A172 (cell line): ENCODE measurements around the gene CRIP2. TPM values are rescaled to one million over a fixed set of nuclear protein-coding genes. Genes with fewer than 3 reads are reported as not detected.

Experiments used
- DNase-seq: peaks from one replicate; pipeline ENCODE4 v3.0.0-alpha.2; 2015; ENCODE audit warnings: low spot score
- total RNA-seq: library from RNA; depleted of rRNA; stranded (reverse); fragments of >200 nt; shearing (Covaris generic); gene quantifications from 2 replicates; pipeline ENCODE4 v1.2.3, GENCODE V29; 2014

CRIP2 gene
- total RNA-seq, 1 experiment from 2014 or later, result 195 TPM

DNA sequence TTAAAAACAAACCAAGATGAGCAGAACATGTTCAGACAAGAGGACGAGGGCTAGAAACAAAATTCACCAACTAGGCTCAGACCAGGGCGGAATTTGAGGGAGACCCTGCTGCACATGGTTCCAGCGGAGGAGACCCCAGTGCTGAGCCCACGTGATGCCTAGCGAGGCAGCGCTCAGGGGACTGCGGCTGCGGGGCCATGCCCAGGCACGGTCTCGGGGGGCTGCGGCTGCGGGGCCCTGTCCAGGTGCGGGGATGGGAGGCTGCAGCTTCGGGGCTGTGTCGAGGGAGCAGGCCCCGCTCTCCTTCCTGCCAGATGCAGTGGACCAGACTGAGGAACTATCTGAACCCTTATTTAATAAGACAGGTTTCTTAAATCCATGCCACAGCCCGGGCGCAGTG lies 12.7 kb upstream of the CRIP2 start:
- DNase-seq, result no peak

DNA sequence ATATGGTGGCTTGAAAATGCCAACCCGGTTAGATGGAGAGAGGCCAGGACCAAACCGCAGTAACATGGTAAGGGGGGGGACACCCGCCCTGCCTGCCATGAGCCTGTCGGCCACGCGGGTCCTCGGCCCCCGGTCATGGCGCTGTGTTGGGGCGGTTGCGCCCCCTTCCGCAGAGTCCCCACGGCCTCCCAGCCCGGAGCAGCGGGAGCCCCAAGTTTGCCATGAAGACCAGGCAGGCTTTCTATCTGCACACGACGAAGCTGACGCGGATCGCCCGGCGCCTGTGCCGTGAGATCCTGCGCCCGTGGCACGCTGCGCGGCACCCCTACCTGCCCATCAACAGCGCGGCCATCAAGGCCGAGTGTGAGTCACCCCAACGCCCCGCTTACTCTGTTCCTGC lies 10.1 kb upstream of the CRIP2 start:
- no peak for DNase-seq

DNA sequence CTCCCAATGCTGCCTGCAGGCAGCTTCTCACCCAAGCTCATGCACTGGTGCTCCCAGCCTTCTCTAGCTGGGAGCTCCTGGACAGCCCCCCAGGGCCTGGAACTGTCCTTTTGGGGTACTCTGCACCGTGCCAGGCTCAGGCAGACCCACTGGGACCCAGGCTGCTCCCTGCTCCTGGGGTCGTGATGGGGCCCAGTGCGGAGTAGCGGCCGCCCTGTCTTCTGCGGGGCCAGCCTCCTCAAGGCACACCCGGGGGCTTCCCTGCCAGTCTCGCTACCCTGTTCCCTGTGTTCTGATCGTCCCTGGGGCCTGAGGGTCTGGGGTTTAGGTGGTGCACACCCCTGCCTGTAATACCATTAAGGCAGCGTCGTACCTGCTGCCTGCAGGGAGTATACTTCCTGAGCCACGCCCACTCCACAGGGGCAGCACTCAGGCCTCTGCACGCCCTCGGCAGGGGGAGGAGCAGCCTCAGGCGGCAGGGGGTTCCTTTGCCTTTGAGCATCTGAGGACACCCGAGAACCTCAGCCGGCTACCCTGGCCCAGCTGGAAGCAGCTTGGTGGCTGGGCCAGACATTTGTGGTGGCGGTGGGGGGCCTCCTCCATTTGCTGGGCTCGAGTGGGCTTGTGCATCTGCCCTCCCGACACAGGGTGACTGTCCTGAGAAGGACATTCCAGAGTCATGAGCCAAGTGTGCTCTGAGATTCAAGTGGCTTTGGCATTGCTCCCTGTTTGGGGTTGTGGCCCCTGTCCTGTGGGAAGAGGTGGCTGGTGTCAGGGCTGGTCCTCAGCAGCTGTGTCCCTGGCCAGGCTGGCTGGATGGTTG lies 9.2 kb upstream of the CRIP2 start:
- DNase-seq, result no peak

- no peak for DNase-seq
These were observed 7.9 kb upstream of the CRIP2 start for GRCh38 chr14:105466531-105467248.

- DNase-seq, result no peak
These were observed 7.2 kb upstream of the CRIP2 start for GRCh38 chr14:105467249-105467941.

DNA sequence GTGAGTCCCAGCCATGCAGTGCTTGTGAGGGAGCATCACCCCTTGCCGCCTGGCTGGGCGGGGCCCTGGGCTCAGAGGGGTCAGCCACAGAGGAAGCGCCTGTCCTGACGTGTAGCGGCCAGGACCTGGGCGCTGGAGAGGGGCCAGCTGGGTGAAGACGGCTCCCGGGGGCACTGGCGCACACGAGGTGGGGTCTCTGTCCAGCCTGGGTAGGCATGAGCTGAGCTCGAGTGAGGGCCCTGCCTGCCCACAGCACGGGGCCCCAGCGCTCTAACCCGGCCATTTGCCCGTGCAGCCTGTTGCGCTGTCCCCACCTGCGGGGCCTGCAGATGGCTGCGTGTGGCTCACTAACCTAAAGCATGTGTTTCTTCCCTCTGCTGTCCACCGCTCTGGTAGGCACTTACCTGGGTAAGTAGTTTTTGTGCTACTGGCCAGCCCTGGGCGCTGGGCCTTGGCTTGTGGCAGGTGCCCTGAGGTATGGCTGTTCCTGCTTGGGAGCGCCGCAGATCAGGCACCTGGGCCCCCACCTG lies 6.6 kb upstream of the CRIP2 start:
- no peak for DNase-seq

GRCh38 chr14:105468621-105469241 lies 5.9 kb upstream of the CRIP2 start:
- DNase-seq, result no peak

- no peak for DNase-seq
These were observed 4.9 kb upstream of the CRIP2 start for GRCh38 chr14:105469456-105470349.

- no peak for DNase-seq
These were observed 4.0 kb upstream of the CRIP2 start for GRCh38 chr14:105470350-105471296.

DNA sequence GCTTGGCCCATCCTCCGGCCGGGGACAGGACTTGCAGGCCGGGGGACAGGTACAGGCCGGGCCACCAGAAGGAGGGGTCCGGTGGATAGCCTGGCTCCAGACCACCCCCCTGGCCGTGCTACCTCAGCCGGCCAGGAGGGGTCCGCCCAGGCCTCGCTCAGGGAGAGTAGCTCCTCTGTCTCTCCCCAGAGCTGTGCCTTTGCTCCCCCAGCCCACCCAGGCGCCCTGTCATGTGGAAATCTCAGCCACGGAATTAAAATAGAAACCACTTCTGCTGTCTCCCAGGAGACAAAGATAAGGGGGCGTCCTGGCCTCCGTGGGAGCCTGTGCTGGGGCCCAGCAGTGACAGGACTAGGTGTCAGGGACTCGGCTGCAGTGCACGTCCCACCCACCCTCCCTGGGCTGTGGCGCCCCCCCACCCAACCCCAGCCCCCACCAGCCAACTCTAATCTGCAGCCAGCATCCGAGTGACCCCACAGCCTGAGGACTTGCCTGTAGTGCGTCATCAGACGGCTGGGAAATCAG lies 3.3 kb upstream of the CRIP2 start:
- DNase-seq, result no peak

GRCh38 chr14:105471823-105472485 lies 2.7 kb upstream of the CRIP2 start:
- DNase-seq, result no peak

DNA sequence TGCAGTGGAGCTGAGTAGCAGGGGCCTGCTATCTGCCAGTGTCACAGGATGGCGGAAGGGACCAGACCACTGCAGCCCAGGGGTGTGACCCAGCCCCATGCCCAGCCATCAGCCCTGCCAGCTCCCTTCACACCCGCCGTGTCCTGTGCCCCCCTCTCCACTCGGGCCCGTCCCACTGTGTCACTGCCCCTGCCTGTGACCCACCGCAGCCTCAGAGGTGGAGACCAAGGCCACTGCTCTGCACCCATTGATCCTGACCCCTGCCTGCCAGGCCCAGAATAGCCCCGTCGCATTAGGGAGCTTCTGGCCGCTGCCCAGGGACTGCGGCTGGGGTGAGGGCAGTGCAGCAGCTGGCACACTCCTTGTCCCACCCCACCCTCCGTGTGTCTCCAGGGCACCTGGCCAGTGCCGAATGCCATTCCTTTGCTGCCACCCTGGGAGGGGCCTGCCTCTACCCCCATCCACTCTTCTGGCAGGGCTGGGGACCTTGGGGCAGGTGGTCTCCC lies 2.1 kb upstream of the CRIP2 start:
- DNase-seq, result no peak

DNA sequence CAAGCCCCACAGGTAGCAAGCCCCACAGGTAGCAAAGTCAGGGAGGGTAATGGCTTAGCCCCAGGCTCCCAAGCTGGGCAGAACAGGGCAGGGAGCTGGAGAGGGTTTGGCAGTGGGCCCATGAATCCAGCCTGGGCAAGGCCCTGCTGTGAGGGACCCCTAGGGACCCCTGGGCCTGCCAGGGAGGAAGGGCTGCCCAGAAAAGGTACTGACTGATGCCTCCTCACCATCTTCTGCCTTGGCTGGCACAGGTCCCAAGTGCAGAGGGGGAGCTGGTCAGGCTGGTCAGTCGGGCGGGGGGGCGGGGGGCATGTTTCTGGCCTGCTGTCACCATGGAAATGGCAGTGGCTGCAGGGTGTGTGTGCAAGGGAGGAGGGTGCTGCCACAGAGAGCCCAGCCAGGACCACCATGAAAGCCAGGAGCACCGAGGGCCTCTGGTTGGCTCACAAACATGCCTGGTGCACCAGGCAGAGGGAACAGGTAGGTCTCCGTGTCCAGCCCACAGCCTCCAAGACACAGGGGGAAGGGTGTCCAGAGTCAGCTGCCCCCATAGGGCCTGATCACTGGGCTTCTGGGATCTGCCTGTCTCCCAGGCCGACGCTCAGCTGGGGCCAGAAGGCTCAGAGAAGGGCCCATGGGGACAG lies 1.5 kb upstream of the CRIP2 start:
- DNase-seq, result no peak

- peak; percentile 73 for DNase-seq
These were observed 741 bp upstream of the CRIP2 start for GRCh38 chr14:105473677-105474482.

DNA sequence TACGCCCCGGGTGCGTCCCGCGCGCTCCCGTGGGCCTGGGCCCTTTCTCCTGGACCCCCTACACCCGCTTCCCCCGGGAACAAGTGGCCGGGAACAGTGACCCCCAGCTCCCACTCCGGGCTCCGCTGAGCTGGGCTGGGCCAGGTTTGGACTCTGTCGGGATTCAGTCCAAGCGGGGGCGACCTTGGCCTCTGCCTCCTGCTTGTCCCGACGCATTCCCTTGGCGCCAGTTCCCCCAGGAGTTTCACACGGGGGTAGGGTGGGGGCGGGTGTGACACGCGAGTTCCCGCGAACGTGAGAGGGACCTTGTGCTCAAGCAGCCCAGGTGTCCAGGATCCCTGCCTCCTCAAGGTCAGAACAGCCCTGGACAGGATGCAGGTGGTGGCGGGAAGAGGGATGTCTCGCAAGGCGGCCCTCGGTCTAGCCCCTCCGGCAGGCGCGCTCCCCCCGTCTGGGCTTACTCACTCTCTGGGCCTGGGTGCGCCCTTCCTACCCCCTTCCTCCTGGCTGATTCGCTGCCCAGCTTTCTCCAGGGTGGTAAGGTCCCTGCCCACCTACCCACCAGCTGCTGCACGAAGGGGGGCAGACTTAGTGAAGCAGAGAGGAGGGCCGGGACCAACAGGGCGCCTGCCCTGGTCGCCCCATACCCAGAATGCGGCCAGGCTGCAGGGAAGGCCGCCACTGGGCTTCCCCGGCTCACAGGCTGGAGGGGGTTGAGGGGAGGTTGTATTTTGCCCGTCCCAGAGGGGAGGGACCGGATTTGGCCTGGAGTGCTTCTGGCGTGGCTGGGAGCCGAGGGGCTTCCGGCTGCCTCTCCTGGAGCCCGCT lies 862 bp downstream of the CRIP2 start:
- no peak for DNase-seq

GRCh38 chr14:105476097-105476830 lies 1.6 kb downstream of the CRIP2 start:
- no peak for DNase-seq
